ENCODE data around the gene FBXW12.
"Not testable (repeated sequence)": the region's sequence is repeated elsewhere in the genome, so short reads cannot be mapped to it uniquely, and the experiment has no call there.

GRCh38 chr3:48401434-48401901 lies 29.4 kb downstream of the FBXW12 start:
- TF ChIP-seq CTCF, MYC (IDR thresholded peaks at IDR 0.05; ENCODE audit: low read depth, low read length): not testable (repeated sequence)
